DND-41 (cell line): ENCODE data around the gene ADCY2.

Experiments used
- ATAC-seq: fragments of 200-7000 bp; cut with Tn5 transposase; 3 replicates; pipeline ENCODE4 v1.9.1; 2021; ENCODE audit warnings: low read depth; ENCODE audit not compliant: insufficient read depth
- DNase-seq: peaks from one replicate; pipeline ENCODE4 v3.0.0-alpha.2; 2020
- H2AFZ ChIP-seq: 2 replicates; pipeline ENCODE4 v1.6.0; 2012; ENCODE audit warnings: low read depth, low read length
- H3K27ac ChIP-seq: 2 replicates; pipeline ENCODE4 v1.5.1; 2012; ENCODE audit warnings: low read length, inconsistent platforms
- H3K27me3 ChIP-seq: fragments of 200-600 bp; sonication (generic); 2 replicates; pipeline ENCODE4 v1.6.0; 2012; ENCODE audit warnings: low read length, mild to moderate bottlenecking, inconsistent platforms; ENCODE audit not compliant: insufficient read depth, poor library complexity
- H3K36me3 ChIP-seq: 2 replicates; pipeline ENCODE4 v1.5.1; 2012; ENCODE audit warnings: low read length, inconsistent platforms; ENCODE audit not compliant: insufficient read depth
- H3K4me1 ChIP-seq: 2 replicates; pipeline ENCODE4 v1.5.1; 2012; ENCODE audit warnings: mild to moderate bottlenecking, low read length; ENCODE audit not compliant: insufficient read depth
- H3K4me2 ChIP-seq: 2 replicates; pipeline ENCODE4 v1.6.0; 2012; ENCODE audit warnings: mild to moderate bottlenecking, moderate library complexity, low read length, inconsistent platforms; ENCODE audit not compliant: insufficient read depth
- H3K4me3 ChIP-seq, 2 experiments: fragments of 200-600 bp in 1 of 2; shearing (Covaris generic) in 1 of 2; 2 replicates each; pipeline ENCODE4 v1.5.1; 2012 to 2016; ENCODE audit warnings: inconsistent platforms in 2 of 2, low read length in 2 of 2, mild to moderate bottlenecking in 2 of 2, low read depth in 1 of 2, moderate library complexity in 1 of 2
- H3K79me2 ChIP-seq: 2 replicates; pipeline ENCODE4 v1.6.0; 2012; ENCODE audit warnings: low read length, inconsistent platforms; ENCODE audit not compliant: insufficient read depth
- H3K9ac ChIP-seq: 2 replicates; pipeline ENCODE4 v1.6.0; 2012; ENCODE audit warnings: low read depth, mild to moderate bottlenecking, inconsistent platforms, low read length, moderate library complexity
- H3K9me3 ChIP-seq: 2 replicates; pipeline ENCODE4 v1.5.1; 2012; ENCODE audit warnings: low read length, moderate library complexity, mild to moderate bottlenecking, inconsistent platforms; ENCODE audit not compliant: insufficient read depth, severe bottlenecking
- H4K20me1 ChIP-seq: 2 replicates; pipeline ENCODE4 v1.6.0; 2012; ENCODE audit warnings: low read length; ENCODE audit not compliant: insufficient read depth
- CTCF ChIP-seq: IDR thresholded peaks from 2 replicates; pipeline ENCODE4 v1.5.1; 2012; ENCODE audit warnings: borderline replicate concordance, low read length, moderate library complexity, mild to moderate bottlenecking; ENCODE audit not compliant: poor library complexity, severe bottlenecking; ENCODE audit errors: extremely low read depth
- EZH2 ChIP-seq: IDR thresholded peaks from 3 replicates; pipeline ENCODE4 v1.6.1; 2012; ENCODE audit warnings: borderline replicate concordance, low read depth, mild to moderate bottlenecking, moderate library complexity, low read length, inconsistent platforms; ENCODE audit not compliant: severe bottlenecking

The ADCY2 gene

GRCh38 chr5:7385681-7386080, 10.3 kb upstream of the ADCY2 start:
- Histone ChIP-seq H3K9me3 (no peaks in the 10 kb centered on the region), H3K4me3 (no peak overlapping the region), H3K36me3 (no peaks in the 10 kb centered on the region), H4K20me1 (no peaks in the 10 kb centered on the region), H3K4me1 (no peaks in the 10 kb centered on the region), H3K79me2 (no peaks in the 10 kb centered on the region), H2AFZ (no peak overlapping the region), H3K27me3 (no peaks in the 10 kb centered on the region), H3K27ac (no peak overlapping the region), H3K9ac (no peak overlapping the region), H3K4me2 (no peak overlapping the region)
- DNase-seq (no peak), ATAC-seq (no peak)
- TF ChIP-seq EZH2 (no peak), CTCF (no peak)

- DNase-seq (no peak), ATAC-seq (no peak)
- Histone ChIP-seq H3K4me3 (no peak overlapping the region), H3K4me2 (no peak overlapping the region), H3K79me2 (no peaks in the 10 kb centered on the region), H2AFZ (no peak overlapping the region), H3K9ac (no peak overlapping the region), H3K9me3 (no peaks in the 10 kb centered on the region), H3K4me1 (no peaks in the 10 kb centered on the region), H3K27ac (no peak overlapping the region), H3K36me3 (no peaks in the 10 kb centered on the region), H4K20me1 (no peaks in the 10 kb centered on the region), H3K27me3 (no peaks in the 10 kb centered on the region)
- TF ChIP-seq CTCF (no peak), EZH2 (no peak)
Measured at GRCh38 chr5:7388553-7388952, 7.4 kb upstream of the ADCY2 start.

GRCh38 chr5:7391215-7391614, 4.7 kb upstream of the ADCY2 start:
- no peak overlapping the region for H3K9ac ChIP-seq

More at GRCh38 chr5:7391215-7391614, 4.7 kb upstream of the ADCY2 start:
- TF ChIP-seq CTCF = no peak
- TF ChIP-seq EZH2 = no peak
- Histone ChIP-seq H3K79me2 (no peaks in the 10 kb centered on the region), H3K27me3 (no peaks in the 10 kb centered on the region), H4K20me1 (no peaks in the 10 kb centered on the region), H2AFZ (no peak overlapping the region), H3K4me3 (no peak overlapping the region), H3K4me1 (no peaks in the 10 kb centered on the region), H3K4me2 (no peak overlapping the region), H3K9me3 (peaks cover 3% of the 10 kb centered on the region), H3K36me3 (no peaks in the 10 kb centered on the region), H3K27ac (no peak overlapping the region)
- DNase-seq = no peak
- ATAC-seq = no peak
